Mucosa of stomach (tissue), 1 donor: Measurements from ENCODE around the gene MYO18A.

Experiments
- H3K27me3 ChIP-seq: one replicate; pipeline ENCODE4 v1.7.0; 2013; ENCODE audit warnings: mild to moderate bottlenecking, low read length; ENCODE audit not compliant: control insufficient read depth, insufficient read depth
- H3K36me3 ChIP-seq: one replicate; pipeline ENCODE4 v1.7.0; 2013; ENCODE audit warnings: low read length; ENCODE audit not compliant: control insufficient read depth, insufficient read depth
- H3K4me1 ChIP-seq: one replicate; pipeline ENCODE4 v1.7.0; 2013; ENCODE audit warnings: mild to moderate bottlenecking, low read length; ENCODE audit not compliant: control insufficient read depth, insufficient read depth
- H3K4me3 ChIP-seq: one replicate; pipeline ENCODE4 v1.7.0; 2013; ENCODE audit warnings: low read length
- H3K9ac ChIP-seq: one replicate; pipeline ENCODE4 v1.7.0; 2013; ENCODE audit warnings: mild to moderate bottlenecking, low read length, moderate library complexity
- H3K9me3 ChIP-seq: one replicate; pipeline ENCODE4 v1.7.0; 2013; ENCODE audit warnings: mild to moderate bottlenecking, low read length, moderate library complexity; ENCODE audit not compliant: control insufficient read depth
- donor health status: Pancreatic carcinoma.

Gene MYO18A

GRCh38 chr17:29073520-29073919 is 106.7 kb downstream of the MYO18A start:
- no peaks in the 10 kb centered on the region for H3K36me3 ChIP-seq
- no peak overlapping the region for H3K4me3 ChIP-seq
- H3K4me1 ChIP-seq = peaks cover 4% of the 10 kb centered on the region
- no peak overlapping the region for H3K9ac ChIP-seq
- no peaks in the 10 kb centered on the region for H3K9me3 ChIP-seq
- H3K27me3 ChIP-seq = peaks cover 5% of the 10 kb centered on the region

GRCh38 chr17:29073045-29073444 is 107.2 kb downstream of the MYO18A start:
- peaks cover 4% of the 10 kb centered on the region for H3K4me1 ChIP-seq
- no peaks in the 10 kb centered on the region for H3K36me3 ChIP-seq
- H3K4me3 ChIP-seq = no peak overlapping the region

DNA sequence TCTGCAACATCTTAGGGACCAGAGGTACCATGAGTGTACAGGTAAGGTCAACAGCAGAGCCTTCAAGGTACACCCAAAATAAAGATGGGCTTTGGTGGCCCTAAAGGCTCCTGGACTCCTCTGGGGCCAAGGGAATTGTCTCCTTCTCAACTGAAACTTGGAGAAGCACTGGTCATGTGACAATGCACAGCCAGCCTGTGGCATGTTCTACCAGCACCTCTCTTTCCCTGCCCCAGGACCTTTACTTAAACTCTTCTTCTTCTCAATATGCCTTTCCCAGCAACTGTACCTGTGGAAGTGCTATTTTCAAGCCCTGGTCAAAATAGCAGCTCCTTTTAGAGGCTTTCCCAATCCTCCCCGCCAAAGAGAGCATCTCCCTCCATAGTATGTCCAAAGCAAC is 108.9 kb downstream of the MYO18A start:
- Histone ChIP-seq H3K4me3 (no peak overlapping the region), H3K27me3 (peaks cover 5% of the 10 kb centered on the region), H3K4me1 (peaks cover 4% of the 10 kb centered on the region), H3K9me3 (no peaks in the 10 kb centered on the region), H3K9ac (no peak overlapping the region), H3K36me3 (no peaks in the 10 kb centered on the region)

More at GRCh38 chr17:29073045-29073444, 107.2 kb downstream of the MYO18A start:
- Histone ChIP-seq H3K9ac (no peak overlapping the region), H3K27me3 (peaks cover 5% of the 10 kb centered on the region), H3K9me3 (no peaks in the 10 kb centered on the region)

DNA sequence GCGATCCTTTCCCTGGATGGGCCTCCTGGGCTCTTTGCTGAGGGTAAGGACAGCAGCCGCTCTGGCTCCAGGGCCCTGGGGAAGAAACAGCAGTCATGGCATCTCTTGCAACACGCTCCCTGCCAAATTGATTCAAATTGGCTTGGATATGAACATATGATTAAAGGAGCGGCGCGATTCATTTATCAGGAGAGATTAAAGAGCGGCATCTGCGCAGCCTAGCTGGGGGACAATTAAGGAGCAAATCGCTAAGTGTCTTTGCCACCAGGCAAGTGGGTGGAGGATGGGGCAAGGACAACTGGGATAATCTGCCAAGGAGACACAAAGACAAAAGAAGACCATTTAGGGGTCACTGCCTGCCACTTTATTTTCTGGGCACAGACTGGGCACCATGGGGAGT is 109.4 kb downstream of the MYO18A start:
- Histone ChIP-seq H3K36me3 (no peaks in the 10 kb centered on the region), H3K27me3 (peaks cover 5% of the 10 kb centered on the region), H3K4me1 (peaks cover 4% of the 10 kb centered on the region), H3K4me3 (no peak overlapping the region), H3K9me3 (no peaks in the 10 kb centered on the region), H3K9ac (no peak overlapping the region)

- no peak overlapping the region for H3K9ac ChIP-seq
- peaks cover 4% of the 10 kb centered on the region for H3K4me1 ChIP-seq
- H3K36me3 ChIP-seq = no peaks in the 10 kb centered on the region
- H3K4me3 ChIP-seq = no peak overlapping the region
- no peaks in the 10 kb centered on the region for H3K9me3 ChIP-seq
- H3K27me3 ChIP-seq = peaks cover 5% of the 10 kb centered on the region
Observed at GRCh38 chr17:29070308-29070707, 109.9 kb downstream of the MYO18A start.

GRCh38 chr17:29069526-29070041 is 110.6 kb downstream of the MYO18A start:
- H3K27me3 ChIP-seq = peaks cover 5% of the 10 kb centered on the region
- peaks cover 4% of the 10 kb centered on the region for H3K4me1 ChIP-seq
- H3K9me3 ChIP-seq = no peaks in the 10 kb centered on the region
- H3K36me3 ChIP-seq = no peaks in the 10 kb centered on the region
- no peak overlapping the region for H3K9ac ChIP-seq
- no peak overlapping the region for H3K4me3 ChIP-seq

DNA sequence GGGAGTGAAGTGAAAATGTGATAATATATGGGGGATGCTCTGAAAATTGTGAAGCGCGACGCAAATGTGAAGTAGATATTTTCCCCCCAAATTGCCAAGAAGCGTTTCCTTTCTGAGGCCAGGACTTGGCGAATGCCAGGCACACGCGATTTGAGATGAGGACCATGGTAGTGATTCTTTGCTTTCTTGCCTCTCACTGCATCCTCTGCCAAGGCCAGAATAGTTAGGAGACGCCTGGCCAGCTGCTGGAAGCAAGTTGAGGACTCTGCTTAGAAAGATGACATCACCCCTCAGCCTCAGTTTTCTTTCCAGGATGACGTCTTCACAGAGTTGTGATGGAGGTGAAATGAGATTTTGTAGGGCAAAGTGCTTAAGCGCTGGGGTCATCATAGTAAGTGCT is 111.4 kb downstream of the MYO18A start:
- peaks cover 5% of the 10 kb centered on the region for H3K27me3 ChIP-seq
- no peak overlapping the region for H3K9ac ChIP-seq
- no peaks in the 10 kb centered on the region for H3K9me3 ChIP-seq
- H3K4me1 ChIP-seq = peaks cover 4% of the 10 kb centered on the region
- H3K36me3 ChIP-seq = no peaks in the 10 kb centered on the region
- no peak overlapping the region for H3K4me3 ChIP-seq

- Histone ChIP-seq H3K4me1 (peaks cover 4% of the 10 kb centered on the region), H3K27me3 (peaks cover 5% of the 10 kb centered on the region), H3K4me3 (no peak overlapping the region), H3K9ac (no peak overlapping the region), H3K36me3 (no peaks in the 10 kb centered on the region), H3K9me3 (no peaks in the 10 kb centered on the region)
Observed at GRCh38 chr17:29066606-29067005, 113.6 kb downstream of the MYO18A start.

GRCh38 chr17:29066047-29066446 is 114.2 kb downstream of the MYO18A start:
- H3K4me3 ChIP-seq = no peak overlapping the region
- H3K9ac ChIP-seq = no peak overlapping the region

GRCh38 chr17:29063992-29064391 is 116.2 kb downstream of the MYO18A start:
- H3K4me1 ChIP-seq = no peaks in the 10 kb centered on the region
- H3K36me3 ChIP-seq = no peaks in the 10 kb centered on the region
- no peak overlapping the region for H3K4me3 ChIP-seq
- H3K27me3 ChIP-seq = no peaks in the 10 kb centered on the region
- H3K9ac ChIP-seq = no peak overlapping the region
- H3K9me3 ChIP-seq = no peaks in the 10 kb centered on the region

More at GRCh38 chr17:29066047-29066446, 114.2 kb downstream of the MYO18A start:
- Histone ChIP-seq H3K9me3 (no peaks in the 10 kb centered on the region), H3K4me1 (peaks cover 4% of the 10 kb centered on the region), H3K27me3 (peaks cover 5% of the 10 kb centered on the region), H3K36me3 (no peaks in the 10 kb centered on the region)

GRCh38 chr17:29062215-29062614 is 118.0 kb downstream of the MYO18A start:
- Histone ChIP-seq H3K9me3 (no peaks in the 10 kb centered on the region), H3K36me3 (no peaks in the 10 kb centered on the region), H3K4me1 (no peaks in the 10 kb centered on the region), H3K9ac (no peak overlapping the region), H3K4me3 (no peak overlapping the region), H3K27me3 (no peaks in the 10 kb centered on the region)

- no peak overlapping the region for H3K9ac ChIP-seq
- no peaks in the 10 kb centered on the region for H3K4me1 ChIP-seq
- no peak overlapping the region for H3K4me3 ChIP-seq
- no peaks in the 10 kb centered on the region for H3K9me3 ChIP-seq
- H3K36me3 ChIP-seq = no peaks in the 10 kb centered on the region
- H3K27me3 ChIP-seq = no peaks in the 10 kb centered on the region
Observed at GRCh38 chr17:29061036-29061435, 119.2 kb downstream of the MYO18A start.

- H3K36me3 ChIP-seq = no peaks in the 10 kb centered on the region
- no peak overlapping the region for H3K4me3 ChIP-seq
- H3K9me3 ChIP-seq = no peaks in the 10 kb centered on the region
- H3K9ac ChIP-seq = no peak overlapping the region
- no peaks in the 10 kb centered on the region for H3K27me3 ChIP-seq
- no peaks in the 10 kb centered on the region for H3K4me1 ChIP-seq
Observed at GRCh38 chr17:29060475-29060874, 119.7 kb downstream of the MYO18A start.
